ENCODE data around the gene IKZF1. TPM values are rescaled to one million over a fixed set of nuclear protein-coding genes. Genes with fewer than 3 reads are reported as not detected.

The IKZF1 gene
- total RNA-seq, result 530 and 537 TPM in 2 replicates

- intact Hi-C loops (cut with micrococcal nuclease), result no loop called here
Measured at GRCh38 chr7:50304129-50304910, at the start of gene IKZF1. TSS of gene IKZF1 (plus strand) at chr7:50304716. CDS start at chr7:50319062, 14,346 bp downstream.

GRCh38 chr7:50261593-50261992, 42.9 kb upstream of the IKZF1 start:
- intact Hi-C loops (cut with micrococcal nuclease), result no loop called here

- intact Hi-C loops (cut with micrococcal nuclease), result no loop called here
Measured at GRCh38 chr7:50262446-50262845, 42.1 kb upstream of the IKZF1 start.

- intact Hi-C loops (cut with micrococcal nuclease), result loop anchor here (1.0 kb wide), 2 partner anchors 51 to 68 kb away; no protein-coding TSS in a partner anchor
Measured at GRCh38 chr7:50262916-50263690, 41.4 kb upstream of the IKZF1 start.

GRCh38 chr7:50264908-50265307, 39.6 kb upstream of the IKZF1 start:
- intact Hi-C loops (cut with micrococcal nuclease), result loop anchor here (1.0 to 5.0 kb wide), 3 partner anchors 38 to 123 kb away; no protein-coding TSS in a partner anchor

GRCh38 chr7:50265968-50266634, 38.4 kb upstream of the IKZF1 start:
- intact Hi-C loops (cut with micrococcal nuclease), result loop anchor here (1.0 to 5.0 kb wide), 6 partner anchors 19 to 124 kb away; no protein-coding TSS in a partner anchor

- intact Hi-C loops (cut with micrococcal nuclease), result loop anchor here (1.0 to 5.0 kb wide), 8 partner anchors 15 to 118 kb away; no protein-coding TSS in a partner anchor
Measured at GRCh38 chr7:50266635-50267386, 37.7 kb upstream of the IKZF1 start.

- intact Hi-C loops (cut with micrococcal nuclease), result loop anchor here (1.0 to 5.0 kb wide), 8 partner anchors 15 to 119 kb away; no protein-coding TSS in a partner anchor
Measured at GRCh38 chr7:50267525-50268041, 36.9 kb upstream of the IKZF1 start.

- intact Hi-C loops (cut with micrococcal nuclease), result loop anchor here (5.0 kb wide), 1 partner anchor 84 kb away; no protein-coding TSS in a partner anchor
Measured at GRCh38 chr7:50268223-50268622, 36.3 kb upstream of the IKZF1 start.

- intact Hi-C loops (cut with micrococcal nuclease), result loop anchor here (5.0 kb wide), 1 partner anchor 83 kb away; no protein-coding TSS in a partner anchor
Measured at GRCh38 chr7:50268990-50269389, 35.5 kb upstream of the IKZF1 start.

GRCh38 chr7:50270531-50271018, 33.9 kb upstream of the IKZF1 start:
- intact Hi-C loops (cut with micrococcal nuclease), result no loop called here

GRCh38 chr7:50272808-50273207, 31.7 kb upstream of the IKZF1 start:
- intact Hi-C loops (cut with micrococcal nuclease), result no loop called here

- intact Hi-C loops (cut with micrococcal nuclease), result no loop called here
Measured at GRCh38 chr7:50273301-50273700, 31.2 kb upstream of the IKZF1 start.

GRCh38 chr7:50273870-50274269, 30.6 kb upstream of the IKZF1 start:
- intact Hi-C loops (cut with micrococcal nuclease), result no loop called here

GRCh38 chr7:50274361-50274760, 30.2 kb upstream of the IKZF1 start:
- intact Hi-C loops (cut with micrococcal nuclease), result no loop called here

- intact Hi-C loops (cut with micrococcal nuclease), result no loop called here
Measured at GRCh38 chr7:50275430-50275829, 29.1 kb upstream of the IKZF1 start.

- intact Hi-C loops (cut with micrococcal nuclease), result no loop called here
Measured at GRCh38 chr7:50276483-50276882, 28.0 kb upstream of the IKZF1 start.

GRCh38 chr7:50278120-50278519, 26.4 kb upstream of the IKZF1 start:
- intact Hi-C loops (cut with micrococcal nuclease), result no loop called here

GRCh38 chr7:50281680-50282445, 22.7 kb upstream of the IKZF1 start:
- intact Hi-C loops (cut with micrococcal nuclease), result loop anchor here (1.0 to 2.0 kb wide), 2 partner anchors 15 to 21 kb away; no protein-coding TSS in a partner anchor

Measured in T-helper 1 cell treated with Interleukin-12 subunit alpha and Interleukin-12 subunit beta and Interleukin-4 antibody, amounts not matched to agents 30 ng/mL and 1 ng/mL, for 36 hours (primary cell).